ENCODE results near the gene KCMF1.

Gene KCMF1

GRCh38 chr2:84927275-84927627, 43.7 kb upstream of the KCMF1 start:
- Mint-ChIP-seq H3K36me3 (ENCODE audit: low read depth) (no peaks in the 10 kb centered on the region), H3K9me3 (no peaks in the 10 kb centered on the region), H3K27ac (no peak overlapping the region), H3K4me1 (peaks cover 18% of the 10 kb centered on the region), H3K4me3 (peak overlapping the region in 2 of 3 experiments; percentile 73 to 81), H3K27me3 (ENCODE audit: low read depth) (peaks cover 16% of the 10 kb centered on the region)
- no peak for TF ChIP-seq CTCF (IDR thresholded peaks at IDR 0.05; ENCODE audit: unreplicated experiment in 3 of 3)

GRCh38 chr2:84931384-84931821, 39.6 kb upstream of the KCMF1 start:
- H3K4me1 Mint-ChIP-seq = peaks cover 7% of the 10 kb centered on the region
- no peak overlapping the region for H3K27ac Mint-ChIP-seq
- no peaks in the 10 kb centered on the region for H3K9me3 Mint-ChIP-seq
- H3K4me3 Mint-ChIP-seq = no peak overlapping the region
- H3K27me3 Mint-ChIP-seq (ENCODE audit: low read depth) = peaks cover 8% of the 10 kb centered on the region
- no peaks in the 10 kb centered on the region for H3K36me3 Mint-ChIP-seq (ENCODE audit: low read depth)
- no peak for TF ChIP-seq CTCF (IDR thresholded peaks at IDR 0.05; ENCODE audit: unreplicated experiment in 3 of 3)

GRCh38 chr2:84938194-84938879, 32.6 kb upstream of the KCMF1 start:
- Mint-ChIP-seq H3K27ac (no peak overlapping the region), H3K36me3 (ENCODE audit: low read depth) (no peaks in the 10 kb centered on the region), H3K4me1 (peaks cover 4% of the 10 kb centered on the region), H3K27me3 (ENCODE audit: low read depth) (no peaks in the 10 kb centered on the region), H3K9me3 (no peaks in the 10 kb centered on the region), H3K4me3 (no peak overlapping the region)
- TF ChIP-seq CTCF (IDR thresholded peaks at IDR 0.05; ENCODE audit: unreplicated experiment in 3 of 3) = no peak

GRCh38 chr2:84939426-84940087, 31.4 kb upstream of the KCMF1 start:
- no peaks in the 10 kb centered on the region for H3K9me3 Mint-ChIP-seq
- no peaks in the 10 kb centered on the region for H3K27me3 Mint-ChIP-seq (ENCODE audit: low read depth)
- H3K4me3 Mint-ChIP-seq = no peak overlapping the region
- no peaks in the 10 kb centered on the region for H3K36me3 Mint-ChIP-seq (ENCODE audit: low read depth)
- no peak for TF ChIP-seq CTCF (IDR thresholded peaks at IDR 0.05; ENCODE audit: unreplicated experiment in 3 of 3)
- H3K4me1 Mint-ChIP-seq = peaks cover 4% of the 10 kb centered on the region
- no peak overlapping the region for H3K27ac Mint-ChIP-seq

GRCh38 chr2:84940088-84940470, 30.9 kb upstream of the KCMF1 start:
- H3K4me1 Mint-ChIP-seq = peaks cover 4% of the 10 kb centered on the region
- H3K9me3 Mint-ChIP-seq = no peaks in the 10 kb centered on the region
- H3K27ac Mint-ChIP-seq = no peak overlapping the region
- no peak overlapping the region for H3K4me3 Mint-ChIP-seq
- no peaks in the 10 kb centered on the region for H3K27me3 Mint-ChIP-seq (ENCODE audit: low read depth)
- no peak for TF ChIP-seq CTCF (IDR thresholded peaks at IDR 0.05; ENCODE audit: unreplicated experiment in 3 of 3)
- H3K36me3 Mint-ChIP-seq (ENCODE audit: low read depth) = no peaks in the 10 kb centered on the region
